ENCODE data around the gene GFI1.
"Not testable (repeated sequence)": the region's sequence is repeated elsewhere in the genome, so short reads cannot be mapped to it uniquely, and the experiment has no call there.

Gene GFI1

DNA sequence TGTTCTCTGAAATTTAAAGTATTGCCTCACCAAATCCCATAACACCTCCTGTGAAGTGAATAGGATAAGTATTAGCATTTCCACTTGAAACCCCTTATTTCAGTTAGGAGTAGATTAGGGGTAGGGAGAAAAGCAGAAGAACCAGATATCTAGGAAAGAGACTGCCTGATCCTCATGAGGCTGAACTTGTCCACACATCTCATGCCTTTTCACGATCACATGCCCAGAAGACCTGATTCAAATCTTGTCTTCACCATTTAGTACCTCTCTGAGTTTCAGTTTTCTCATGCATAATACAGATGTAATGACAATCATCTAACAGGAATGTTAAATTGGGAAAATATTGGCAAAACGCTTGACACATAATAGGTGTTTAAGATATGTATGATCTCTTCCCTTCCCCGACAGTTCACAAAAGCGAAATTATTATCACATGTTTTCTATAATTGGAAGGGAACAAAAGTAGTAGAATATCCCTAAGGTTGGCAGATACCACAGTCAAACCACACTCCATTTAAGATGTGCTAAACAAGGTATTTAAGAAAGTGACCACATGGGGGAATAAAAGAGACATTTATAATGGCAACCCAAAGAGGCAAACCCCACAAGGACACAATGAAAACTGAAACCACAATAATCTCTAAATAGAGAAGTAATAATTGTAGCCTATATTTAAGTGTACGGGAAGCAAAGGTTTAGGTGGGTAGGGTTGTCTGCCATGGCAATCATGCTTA is 25.2 kb downstream of the GFI1 start:
- H3K27ac Mint-ChIP-seq = no peak overlapping the region
- no peaks in the 10 kb centered on the region for H3K27me3 Mint-ChIP-seq
- H3K9me3 Mint-ChIP-seq (ENCODE audit: low read depth) = no peaks in the 10 kb centered on the region
- H3K4me1 Mint-ChIP-seq (ENCODE audit: low read depth) = peaks cover 48% of the 10 kb centered on the region
- peaks cover 5% of the 10 kb centered on the region for H3K36me3 Mint-ChIP-seq
- H3K4me3 Mint-ChIP-seq = no peak overlapping the region

DNA sequence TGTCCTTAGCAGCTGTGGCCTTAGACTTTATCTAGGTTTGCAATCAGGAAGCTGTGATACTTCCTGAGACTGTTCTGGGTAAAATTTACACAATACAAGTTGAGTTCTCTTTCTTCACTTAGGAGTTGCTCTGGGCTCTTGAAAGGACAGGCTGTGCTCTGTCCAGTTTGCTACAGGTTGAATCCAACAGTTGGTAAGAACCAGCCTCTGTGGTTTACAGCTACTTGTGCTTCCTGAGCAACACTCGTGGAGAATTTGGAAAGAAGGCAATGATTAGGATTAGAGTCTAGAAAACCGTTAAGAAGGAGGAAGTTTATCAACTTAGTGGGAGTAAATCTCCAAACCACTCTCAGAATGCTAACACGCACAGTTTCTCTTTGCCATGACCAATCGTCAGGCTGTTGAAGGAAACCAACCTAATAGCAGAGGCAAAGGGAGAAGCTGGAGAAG is 26.8 kb downstream of the GFI1 start:
- Mint-ChIP-seq H3K27me3 (no peaks in the 10 kb centered on the region), H3K4me3 (peak overlapping the region; percentile 6), H3K4me1 (ENCODE audit: low read depth) (peaks cover 37% of the 10 kb centered on the region), H3K27ac (no peak overlapping the region), H3K36me3 (peaks cover 2% of the 10 kb centered on the region), H3K9me3 (ENCODE audit: low read depth) (no peaks in the 10 kb centered on the region)

DNA sequence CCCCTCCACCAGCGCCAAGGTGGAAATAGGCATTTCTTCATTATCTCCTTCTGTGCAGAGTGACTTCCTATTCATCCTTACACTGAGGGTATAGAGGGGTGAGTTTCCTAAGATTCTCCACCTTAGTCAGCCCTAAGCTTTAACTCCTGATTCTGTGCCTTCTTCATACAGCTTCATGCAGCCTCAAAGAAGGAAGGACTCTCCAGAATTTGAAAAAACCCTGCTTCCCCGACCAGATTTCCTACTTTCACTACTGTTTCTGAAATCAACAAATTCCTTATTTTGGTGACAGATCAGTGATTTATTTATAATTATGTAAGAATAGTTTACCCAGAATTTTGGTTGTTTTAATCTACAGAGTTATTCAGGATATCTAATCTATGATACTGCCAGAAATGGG is 28.6 kb downstream of the GFI1 start:
- Mint-ChIP-seq H3K4me1 (ENCODE audit: low read depth) (peaks cover 22% of the 10 kb centered on the region), H3K27me3 (no peaks in the 10 kb centered on the region), H3K9me3 (ENCODE audit: low read depth) (no peaks in the 10 kb centered on the region), H3K27ac (no peak overlapping the region), H3K36me3 (no peaks in the 10 kb centered on the region), H3K4me3 (no peak overlapping the region)

DNA sequence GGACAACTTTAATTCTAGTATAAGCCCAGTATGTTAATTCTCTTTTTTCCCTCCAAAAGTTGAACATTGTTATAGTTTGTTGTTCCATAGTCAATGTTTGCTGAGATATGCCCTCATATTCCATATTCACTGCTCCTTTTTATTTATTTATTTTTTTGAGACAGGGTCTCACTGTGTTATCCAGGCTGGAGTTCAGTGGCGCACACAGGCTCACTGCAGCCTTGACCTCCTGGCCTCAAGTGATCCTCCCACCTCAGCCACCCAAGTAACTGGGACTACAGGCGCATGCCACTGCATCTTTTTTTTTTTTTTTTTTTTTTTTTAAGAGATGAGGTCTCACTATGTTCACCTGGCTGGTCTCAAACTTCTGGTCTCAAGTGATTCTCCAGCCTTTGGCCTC is 38.7 kb downstream of the GFI1 start:
- Mint-ChIP-seq H3K4me1 (ENCODE audit: low read depth) (peaks cover 9% of the 10 kb centered on the region), H3K9me3 (ENCODE audit: low read depth) (no peaks in the 10 kb centered on the region), H3K27me3 (no peaks in the 10 kb centered on the region), H3K36me3 (no peaks in the 10 kb centered on the region), H3K27ac (no peak overlapping the region), H3K4me3 (no peak overlapping the region)

DNA sequence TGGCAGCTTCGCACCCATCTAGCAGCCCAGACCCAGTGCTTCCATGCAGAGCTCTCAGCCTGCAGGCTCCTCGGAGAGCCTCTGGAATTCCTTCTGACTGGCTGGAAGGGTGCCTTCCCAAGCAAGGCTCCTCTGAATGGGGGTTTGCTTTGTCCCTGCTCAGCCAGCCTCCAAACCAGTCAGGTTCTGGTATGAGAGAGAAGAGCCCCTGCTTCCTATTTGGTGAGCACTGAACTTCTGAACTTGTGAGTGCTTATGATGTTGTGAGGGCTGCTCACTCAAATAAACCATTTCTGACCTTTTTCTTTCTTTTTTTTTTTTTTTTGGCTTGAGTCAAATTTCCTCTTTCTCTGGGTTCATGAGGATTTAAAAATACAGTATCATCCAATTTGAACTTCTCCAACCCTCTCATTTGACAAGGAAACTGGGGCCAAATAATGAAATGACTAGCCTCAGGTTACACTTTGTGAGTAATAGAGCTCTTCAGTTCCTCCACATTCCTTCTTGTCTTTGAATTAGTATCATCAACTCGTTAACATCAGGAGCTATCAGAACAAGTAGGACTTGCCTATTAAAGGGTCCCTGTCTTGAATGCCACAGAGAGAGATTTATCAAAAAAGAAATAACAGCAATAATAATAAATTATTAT is 39.6 kb downstream of the GFI1 start:
- Mint-ChIP-seq H3K4me3 (no peak overlapping the region), H3K36me3 (no peaks in the 10 kb centered on the region), H3K27me3 (no peaks in the 10 kb centered on the region), H3K27ac (no peak overlapping the region), H3K4me1 (ENCODE audit: low read depth) (peaks cover 9% of the 10 kb centered on the region), H3K9me3 (ENCODE audit: low read depth) (no peaks in the 10 kb centered on the region)

- Mint-ChIP-seq H3K27me3 (no peaks in the 10 kb centered on the region), H3K4me3 (no peak overlapping the region), H3K27ac (no peak overlapping the region), H3K4me1 (ENCODE audit: low read depth) (peaks cover 9% of the 10 kb centered on the region), H3K9me3 (ENCODE audit: low read depth) (no peaks in the 10 kb centered on the region), H3K36me3 (no peaks in the 10 kb centered on the region)
Observed at GRCh38 chr1:92446546-92446945, 40.2 kb downstream of the GFI1 start.

DNA sequence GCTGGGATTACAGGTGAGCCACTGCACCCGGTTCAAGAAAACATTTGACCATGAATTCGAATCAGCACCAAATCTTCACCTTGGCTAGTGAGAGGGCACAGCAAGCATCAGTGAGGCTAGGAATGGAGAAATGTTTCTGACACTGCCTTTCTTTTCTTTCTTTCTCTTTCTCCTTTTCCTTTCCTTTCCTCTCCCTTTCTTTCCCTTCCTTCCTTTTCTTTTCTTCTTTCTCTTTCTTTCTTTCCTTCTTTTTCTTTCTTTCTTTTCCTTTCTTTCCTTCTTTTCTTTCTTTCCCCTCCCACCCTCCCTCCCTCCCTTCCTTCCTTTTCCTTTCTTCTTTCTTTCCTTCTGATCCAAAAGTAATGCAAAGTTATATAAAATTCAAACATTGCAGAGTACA is 40.9 kb downstream of the GFI1 start:
- Mint-ChIP-seq H3K27me3 (no peaks in the 10 kb centered on the region), H3K4me3 (no peak overlapping the region), H3K27ac (no peak overlapping the region), H3K36me3 (no peaks in the 10 kb centered on the region), H3K9me3 (ENCODE audit: low read depth) (no peaks in the 10 kb centered on the region), H3K4me1 (ENCODE audit: low read depth) (peaks cover 9% of the 10 kb centered on the region)

- Mint-ChIP-seq H3K9me3 (ENCODE audit: low read depth) (no peaks in the 10 kb centered on the region), H3K27ac (peak overlapping the region; percentile 4), H3K4me1 (ENCODE audit: low read depth) (peaks cover 12% of the 10 kb centered on the region)
Observed at GRCh38 chr1:92444351-92444750, 42.4 kb downstream of the GFI1 start.

DNA sequence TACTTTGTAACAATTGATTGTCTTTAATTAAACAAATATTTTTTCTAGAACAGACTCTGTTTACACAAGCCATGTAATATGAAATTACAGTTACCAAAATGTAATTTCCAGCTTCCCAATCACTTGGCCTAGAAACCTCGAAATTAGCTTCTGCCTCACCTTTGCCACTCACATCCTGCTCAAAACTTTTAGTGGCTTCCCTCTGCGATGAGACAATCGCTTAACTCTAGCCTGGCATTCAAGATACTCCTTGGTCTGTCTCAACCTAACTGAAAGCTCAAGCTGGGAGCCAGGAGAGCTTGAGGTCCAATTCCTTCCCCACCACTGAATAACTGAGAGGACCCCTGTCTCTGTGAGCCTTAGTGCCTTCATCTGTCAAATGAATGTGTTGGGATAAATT is 42.8 kb downstream of the GFI1 start:
- H3K36me3 Mint-ChIP-seq = no peaks in the 10 kb centered on the region

More at GRCh38 chr1:92444351-92444750, 42.4 kb downstream of the GFI1 start:
- no peaks in the 10 kb centered on the region for H3K36me3 Mint-ChIP-seq
- H3K4me3 Mint-ChIP-seq = no peak overlapping the region
- H3K27me3 Mint-ChIP-seq = no peaks in the 10 kb centered on the region

GRCh38 chr1:92442351-92442750 is 44.4 kb downstream of the GFI1 start:
- Mint-ChIP-seq H3K4me1 (ENCODE audit: low read depth) (peaks cover 16% of the 10 kb centered on the region), H3K36me3 (no peaks in the 10 kb centered on the region), H3K9me3 (ENCODE audit: low read depth) (no peaks in the 10 kb centered on the region), H3K27ac (no peak overlapping the region), H3K27me3 (no peaks in the 10 kb centered on the region), H3K4me3 (no peak overlapping the region)

More for the DNA sequence above, 42.8 kb downstream of the GFI1 start:
- Mint-ChIP-seq H3K4me3 (no peak overlapping the region), H3K27ac (peak overlapping the region; percentile 4), H3K9me3 (ENCODE audit: low read depth) (no peaks in the 10 kb centered on the region), H3K27me3 (no peaks in the 10 kb centered on the region), H3K4me1 (ENCODE audit: low read depth) (peaks cover 16% of the 10 kb centered on the region)

DNA sequence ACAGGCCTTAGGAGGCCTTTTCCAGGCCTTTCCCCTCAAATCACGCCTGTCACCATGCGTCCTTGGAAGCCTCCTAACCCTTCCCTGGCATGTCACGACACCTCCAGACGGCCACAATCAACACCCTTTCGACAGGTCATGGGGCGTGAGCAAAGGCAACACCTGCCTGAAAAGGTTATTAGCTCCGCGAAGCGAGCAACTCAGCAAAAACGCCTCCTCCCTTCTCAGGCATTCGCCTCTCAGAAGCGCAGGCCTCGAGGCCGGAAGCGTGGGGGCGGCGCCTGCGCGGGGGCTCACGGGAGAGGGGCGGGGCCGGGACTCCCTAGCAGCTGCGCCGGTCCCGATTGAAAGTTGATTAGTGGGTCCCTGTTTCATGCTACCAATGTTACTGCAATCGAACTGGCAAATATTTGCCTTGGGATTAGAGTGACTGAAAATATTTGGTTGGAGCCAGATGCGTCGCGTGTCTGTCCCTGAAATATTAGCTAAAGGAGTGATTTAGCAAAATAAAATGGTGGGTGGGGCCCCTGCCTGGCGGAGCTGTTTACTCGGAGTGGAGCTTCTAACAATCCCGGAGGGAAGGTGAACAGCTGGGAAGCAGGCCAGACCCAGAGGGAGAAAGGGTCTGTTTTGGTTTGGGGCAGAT is 44.9 kb downstream of the GFI1 start:
- H3K36me3 Mint-ChIP-seq = no peaks in the 10 kb centered on the region
- H3K4me1 Mint-ChIP-seq (ENCODE audit: low read depth) = peaks cover 16% of the 10 kb centered on the region
- no peaks in the 10 kb centered on the region for H3K9me3 Mint-ChIP-seq (ENCODE audit: low read depth)

GRCh38 chr1:92441316-92441696 is 45.4 kb downstream of the GFI1 start:
- H3K36me3 Mint-ChIP-seq = no peaks in the 10 kb centered on the region
- no peak overlapping the region for H3K27ac Mint-ChIP-seq

More for the DNA sequence above, 44.9 kb downstream of the GFI1 start:
- Mint-ChIP-seq H3K27ac (no peak overlapping the region), H3K4me3 (no peak overlapping the region), H3K27me3 (no peaks in the 10 kb centered on the region)

GRCh38 chr1:92439291-92439690 is 47.4 kb downstream of the GFI1 start:
- H3K4me1 Mint-ChIP-seq (ENCODE audit: low read depth) = peaks cover 10% of the 10 kb centered on the region
- H3K36me3 Mint-ChIP-seq = no peaks in the 10 kb centered on the region
- H3K27me3 Mint-ChIP-seq = no peaks in the 10 kb centered on the region
- no peak overlapping the region for H3K27ac Mint-ChIP-seq
- H3K4me3 Mint-ChIP-seq = no peak overlapping the region
- peaks cover 4% of the 10 kb centered on the region for H3K9me3 Mint-ChIP-seq (ENCODE audit: low read depth)

More at GRCh38 chr1:92441316-92441696, 45.4 kb downstream of the GFI1 start:
- H3K27me3 Mint-ChIP-seq = no peaks in the 10 kb centered on the region
- peaks cover 12% of the 10 kb centered on the region for H3K4me1 Mint-ChIP-seq (ENCODE audit: low read depth)
- no peak overlapping the region for H3K4me3 Mint-ChIP-seq
- H3K9me3 Mint-ChIP-seq (ENCODE audit: low read depth) = no peaks in the 10 kb centered on the region

DNA sequence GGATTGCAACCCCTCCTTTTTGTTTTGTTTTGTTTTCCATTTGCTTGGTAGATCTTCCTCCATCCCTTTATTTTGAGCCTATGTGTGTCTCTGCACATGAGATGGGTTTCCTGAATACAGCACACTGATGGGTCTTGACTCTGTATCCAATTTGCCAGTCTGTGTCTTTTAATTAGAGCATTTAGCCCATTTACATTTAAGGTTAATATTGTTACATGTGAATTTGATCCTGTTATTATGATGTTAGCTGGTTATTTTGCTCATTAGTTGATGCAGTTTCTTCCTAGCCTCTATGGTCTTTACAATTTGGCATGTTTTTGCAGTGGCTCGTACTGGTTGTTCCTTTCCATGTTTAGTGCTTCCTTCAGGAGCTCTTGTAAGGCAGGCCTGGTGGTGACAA is 52.2 kb downstream of the GFI1 start:
- not testable (repeated sequence) for H3K9me3 Mint-ChIP-seq (ENCODE audit: low read depth); H3K27me3 Mint-ChIP-seq; H3K4me1 Mint-ChIP-seq (ENCODE audit: low read depth); H3K4me3 Mint-ChIP-seq; H3K36me3 Mint-ChIP-seq; H3K27ac Mint-ChIP-seq

DNA sequence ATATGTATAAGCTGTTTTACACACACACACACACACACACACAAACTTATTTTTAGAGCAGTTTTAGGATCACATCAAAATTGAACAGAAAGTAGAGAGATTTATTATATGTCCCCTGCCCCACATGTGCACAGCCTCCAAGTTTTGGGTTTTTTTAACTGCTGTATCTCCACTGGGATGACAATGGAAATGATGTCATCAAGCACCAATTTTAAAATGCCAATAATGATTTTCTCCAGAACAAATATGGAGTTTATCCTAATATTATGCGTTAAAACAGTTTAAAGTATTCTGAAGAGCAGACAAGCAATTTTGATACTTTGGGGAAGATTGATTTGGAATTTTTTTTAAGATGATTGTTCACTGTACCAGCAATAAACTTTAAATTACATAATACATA is 56.7 kb downstream of the GFI1 start:
- no peaks in the 10 kb centered on the region for H3K27me3 Mint-ChIP-seq
- H3K4me1 Mint-ChIP-seq (ENCODE audit: low read depth) = no peaks in the 10 kb centered on the region
- no peaks in the 10 kb centered on the region for H3K36me3 Mint-ChIP-seq
- H3K4me3 Mint-ChIP-seq = no peak overlapping the region
- no peak overlapping the region for H3K27ac Mint-ChIP-seq
- H3K9me3 Mint-ChIP-seq (ENCODE audit: low read depth) = no peaks in the 10 kb centered on the region

Measured in activated naive CD8-positive, alpha-beta T cell (primary cell).